Endodermal cell (in vitro differentiated cells): Measurements from ENCODE around the gene GDF2. TPM values are rescaled to one million over a fixed set of nuclear protein-coding genes. Genes with fewer than 3 reads are reported as not detected.

Source experiments
- DNase-seq: peaks from one replicate; pipeline ENCODE4 v3.0.0-alpha.2; 2017
- H3K27ac ChIP-seq: 2 replicates; pipeline ENCODE4 v1.5.1; 2013; ENCODE audit warnings: mild to moderate bottlenecking, low read depth, low read length, moderate library complexity
- H3K27me3 ChIP-seq: 2 replicates; pipeline ENCODE4 v1.6.1; 2013; ENCODE audit warnings: mild to moderate bottlenecking, low read length, moderate library complexity; ENCODE audit not compliant: insufficient read depth, control insufficient read depth, poor library complexity, severe bottlenecking
- H3K36me3 ChIP-seq: 2 replicates; pipeline ENCODE4 v1.7.0; 2013; ENCODE audit warnings: mild to moderate bottlenecking, low read length, moderate library complexity; ENCODE audit not compliant: control insufficient read depth, insufficient read depth
- H3K4me1 ChIP-seq: one replicate; pipeline ENCODE4 v1.7.0; 2013; ENCODE audit warnings: low read length; ENCODE audit not compliant: control insufficient read depth, insufficient read depth
- H3K4me3 ChIP-seq: 2 replicates; pipeline ENCODE4 v1.5.1; 2013; ENCODE audit warnings: mild to moderate bottlenecking, low read length, moderate library complexity
- H3K9ac ChIP-seq: 2 replicates; pipeline ENCODE4 v1.6.1; 2013; ENCODE audit warnings: mild to moderate bottlenecking, low read length, moderate library complexity; ENCODE audit not compliant: poor library complexity, severe bottlenecking; ENCODE audit errors: extremely low read depth
- H3K9me3 ChIP-seq: 2 replicates; pipeline ENCODE4 v1.6.1; 2013; ENCODE audit warnings: mild to moderate bottlenecking, low read length, moderate library complexity; ENCODE audit not compliant: control insufficient read depth
- H3K27ac Mint-ChIP-seq: 2 replicates; pipeline ENCODE4 v1.8.0; 2020; ENCODE audit warnings: mixed read lengths
- H3K27me3 Mint-ChIP-seq: 2 replicates; pipeline ENCODE4 v1.8.0; 2021; ENCODE audit warnings: mild to moderate bottlenecking, mixed read lengths; ENCODE audit not compliant: insufficient read depth
- H3K36me3 Mint-ChIP-seq: 2 replicates; pipeline ENCODE4 v1.8.0; 2020; ENCODE audit warnings: low read depth, mixed read lengths
- H3K4me1 Mint-ChIP-seq: 2 replicates; pipeline ENCODE4 v1.8.0; 2020; ENCODE audit warnings: mixed read lengths
- H3K4me3 Mint-ChIP-seq: 2 replicates; pipeline ENCODE4 v1.8.0; 2020; ENCODE audit warnings: mild to moderate bottlenecking, moderate library complexity, mixed read lengths
- H3K9me3 Mint-ChIP-seq: 2 replicates; pipeline ENCODE4 v1.8.0; 2020; ENCODE audit warnings: mild to moderate bottlenecking, mixed read lengths
- CTCF ChIP-seq: fragments of 200-600 bp; sonication (generic); conservative IDR thresholded peaks from 2 replicates; pipeline ENCODE4 v1.5.0; 2021; ENCODE audit warnings: antibody characterized with exemption, mild to moderate bottlenecking
- WGBS, 2 experiments: methylation state at CpG; one replicate each; pipeline versions ENCODE4 v1.1.5 to v1.1.7; 2013; ENCODE audit warnings: missing lambda C conversion rate in 2 of 2, mixed read lengths in 1 of 2; ENCODE audit not compliant: insufficient coverage in 1 of 2, insufficient read length in 1 of 2; 5-methylcytosine and 5-hydroxymethylcytosine counted together
- long read RNA-seq, 4 experiments: library from polyadenylated mRNA in 2 of 4; library from RNA in 1 of 4; library from capped mRNA in 1 of 4; stranded (forward) in 3 of 4; unstranded in 1 of 4; transcript quantifications; one replicate each; pipeline ENCODE4 v2.0.0, GENCODE V29; 2020 to 2021; ENCODE audit warnings: inconsistent platforms in 1 of 4
- polyA plus RNA-seq, 2 experiments: library from polyadenylated mRNA; stranded (reverse); fragments of 50-300 nt; gene quantifications; one replicate each; pipeline ENCODE4 v1.2.3, GENCODE V29; 2013
- total RNA-seq, 2 donors: library from RNA; stranded (reverse); fragmentation: NEBNext Ultra II Directional in 1 of 2; extraction: Animal tissue kit (Norgen Biotek cat#: 25700) in 1 of 2; gene quantifications; 2 replicates in 1 of 2; 3 replicates in 1 of 2; pipeline ENCODE4 v1.2.1, GENCODE V29; 2021

GDF2 gene
- total RNA-seq = not detected
- polyA plus RNA-seq (2013, experiment 1 of 2) = not detected
- polyA plus RNA-seq (2013, experiment 2 of 2) = not detected
- long read RNA-seq, experiment 1 = 0 reads
- long read RNA-seq, experiment 2 = 0 reads
- long read RNA-seq, experiment 3 = 0 reads
- long read RNA-seq, experiment 4 = 0 reads

GRCh38 chr10:47322300-47323061 lies at the start of gene GDF2:
Gene GDF2, plus strand, starts transcription at chr10:47322454. Its CDS starts 215 bp downstream, at chr10:47322669.
- no peaks in the 10 kb centered on the region for H3K9me3 ChIP-seq
- H3K4me1 ChIP-seq = no peaks in the 10 kb centered on the region
- no peak for DNase-seq
- H3K27me3 ChIP-seq = no peaks in the 10 kb centered on the region
- H3K4me3 ChIP-seq = no peak within 1 kb of the TSS
- no peak within 1 kb of the TSS for H3K9ac ChIP-seq
- Mint-ChIP-seq H3K4me3 (no peak within 1 kb of the TSS), H3K9me3 (no peaks in the 10 kb centered on the region), H3K27me3 (peaks cover 2% of the 10 kb centered on the region), H3K27ac (no peak within 1 kb of the TSS), H3K36me3 (no peaks in the 10 kb centered on the region), H3K4me1 (no peaks in the 10 kb centered on the region)
- WGBS, 2 experiments = 93 to 96% methylated on average over 34 to 35 of the region's 35 CpGs
- H3K27ac ChIP-seq = no peak within 1 kb of the TSS
- H3K36me3 ChIP-seq = no peaks in the 10 kb centered on the region
- no peak for TF ChIP-seq CTCF

- Mint-ChIP-seq H3K36me3 (no peaks in the 10 kb centered on the region), H3K27ac (no peak overlapping the region), H3K4me3 (no peak overlapping the region), H3K27me3 (peaks cover 6% of the 10 kb centered on the region), H3K4me1 (no peaks in the 10 kb centered on the region), H3K9me3 (peaks cover 10% of the 10 kb centered on the region)
- Histone ChIP-seq H3K4me1 (no peaks in the 10 kb centered on the region), H3K27ac (no peak overlapping the region), H3K36me3 (no peaks in the 10 kb centered on the region), H3K4me3 (no peak overlapping the region), H3K9ac (no peak overlapping the region), H3K27me3 (no peaks in the 10 kb centered on the region), H3K9me3 (peaks cover 3% of the 10 kb centered on the region)
- no peak for TF ChIP-seq CTCF
- no peak for DNase-seq
- WGBS, 2 experiments = 86 to 93% methylated on average over 2 of the region's 2 CpGs
Measured at GRCh38 chr10:47276071-47276470, 46.2 kb upstream of the GDF2 start.

- TF ChIP-seq CTCF = no peak
- Histone ChIP-seq H3K4me3 (no peak overlapping the region), H3K36me3 (no peaks in the 10 kb centered on the region), H3K9ac (no peak overlapping the region), H3K27me3 (no peaks in the 10 kb centered on the region), H3K4me1 (no peaks in the 10 kb centered on the region), H3K9me3 (peaks cover 3% of the 10 kb centered on the region), H3K27ac (no peak overlapping the region)
- peak; percentile 14 for DNase-seq
- no peaks in the 10 kb centered on the region for H3K4me1 Mint-ChIP-seq
- no peak overlapping the region for H3K4me3 Mint-ChIP-seq
- 90 to 94% methylated on average over 9 to 11 of the region's 11 CpGs for WGBS, 2 experiments
- H3K9me3 Mint-ChIP-seq = peaks cover 10% of the 10 kb centered on the region
- H3K36me3 Mint-ChIP-seq = no peaks in the 10 kb centered on the region
- no peak overlapping the region for H3K27ac Mint-ChIP-seq
- H3K27me3 Mint-ChIP-seq = peaks cover 6% of the 10 kb centered on the region
Measured at GRCh38 chr10:47276576-47277351, 45.5 kb upstream of the GDF2 start.
